K562 (cell line): ENCODE measurements around the gene CACNA2D2. TPM values are rescaled to one million over a fixed set of nuclear protein-coding genes. Genes with fewer than 3 reads are reported as not detected.

Experiments
- ATAC-seq: fragments of 200-7000 bp; cut with Tn5 transposase; 3 replicates; pipeline ENCODE4 v1.9.1; 2020; ENCODE audit warnings: moderate library complexity
- BruUV-seq: library from RNA; stranded (reverse); fragments of 400-500 nt; replicated peaks from 2 replicates; lab custom pipeline; 2021; lab: Mats Ljungman, UMichigan
- CTCF ChIA-PET: fragments of 300-600 bp; formaldehyde crosslinking; extraction: SDS; loops from one replicate; lab custom pipeline; 2021; ENCODE audit warnings: low intra/inter-chr PET ratio; lab: Yijun Ruan, JAX
- POLR2A ChIA-PET: fragments of 300-600, 350-650 bp; sonication (Branson Sonifier 250); formaldehyde crosslinking; extraction: SDS; loops from one replicate; lab custom pipeline; 2021; ENCODE audit warnings: antibody characterized with exemption, inconsistent platforms; lab: Yijun Ruan, JAX
- DNase-seq, 4 experiments: peaks; one replicate each; pipeline versions ENCODE4 v3.0.0 to v3.0.0-alpha.2; 2011 to 2018; ENCODE audit warnings: low spot score in 3 of 4, mixed read lengths in 3 of 4; ENCODE audit errors: extremely low read depth in 1 of 4
- FAIRE-seq: peaks from 2 replicates; lab custom pipeline; 2011; peaks lifted over from hg19 to GRCh38; lab: Jason Lieb, UNC
- H2AFZ ChIP-seq: 2 replicates; pipeline ENCODE4 v1.6.0; 2011; ENCODE audit warnings: low read depth, low read length, control low read depth, inconsistent platforms
- H3K27ac ChIP-seq: fragments of 200-600 bp; 3 replicates; pipeline ENCODE4 v1.8.0; 2011; ENCODE audit warnings: low read depth, mild to moderate bottlenecking, control low read depth, inconsistent platforms, low read length, moderate library complexity, mixed read lengths; ENCODE audit errors: extremely low read depth
- H3K27me3 ChIP-seq, 2 experiments: fragments of 300-600 bp in 1 of 2; 2 replicates in 1 of 2; 3 replicates in 1 of 2; pipeline versions ENCODE4 v1.6.0 to v1.8.0; 2011; ENCODE audit warnings: inconsistent platforms in 2 of 2, low read length in 2 of 2, mild to moderate bottlenecking in 1 of 2, mixed read lengths in 1 of 2, moderate library complexity in 1 of 2; ENCODE audit not compliant: control insufficient read depth in 2 of 2, insufficient read depth in 2 of 2
- H3K36me3 ChIP-seq: fragments of 300-600 bp; 3 replicates; pipeline ENCODE4 v1.8.0; 2011; ENCODE audit warnings: mild to moderate bottlenecking, low read length, inconsistent platforms; ENCODE audit not compliant: control insufficient read depth, insufficient read depth
- H3K4me1 ChIP-seq, 2 experiments: fragments of 200-600 bp in 1 of 2; replicated peaks in 1 of 2; 2 replicates in 1 of 2; 3 replicates in 1 of 2; pipeline versions ENCODE4 v1.5.1 to v1.8.0; 2011; ENCODE audit warnings: inconsistent platforms in 2 of 2, low read length in 2 of 2, mild to moderate bottlenecking in 1 of 2, mixed read lengths in 1 of 2, moderate library complexity in 1 of 2; ENCODE audit not compliant: control insufficient read depth in 2 of 2, insufficient read depth in 2 of 2
- H3K4me2 ChIP-seq: 2 replicates; pipeline ENCODE4 v1.6.1; 2011; ENCODE audit warnings: low read length, control low read depth, inconsistent platforms, mixed read lengths; ENCODE audit not compliant: insufficient read depth
- H3K4me3 ChIP-seq: fragments of 200-600 bp; sonication (generic), shearing (Covaris generic); 2 replicates; pipeline ENCODE4 v1.5.1; 2016; ENCODE audit warnings: control low read depth, inconsistent platforms
- H3K79me2 ChIP-seq: fragments of 200-600 bp; 3 replicates; pipeline ENCODE4 v1.8.0; 2011; ENCODE audit warnings: low read length, inconsistent platforms; ENCODE audit not compliant: control insufficient read depth, insufficient read depth
- H3K9ac ChIP-seq, 2 experiments: 2 replicates each; pipeline versions ENCODE4 v1.6.0 to v1.6.1; 2011; ENCODE audit warnings: low read depth in 2 of 2, low read length in 2 of 2, control low read depth in 1 of 2, inconsistent platforms in 1 of 2, mild to moderate bottlenecking in 1 of 2, mixed read lengths in 1 of 2; ENCODE audit not compliant: insufficient read depth in 1 of 2
- H3K9me1 ChIP-seq: one replicate; pipeline ENCODE4 v1.6.0; 2011; ENCODE audit warnings: inconsistent platforms, mild to moderate bottlenecking, low read length, moderate library complexity; ENCODE audit not compliant: control insufficient read depth, insufficient read depth
- H3K9me3 ChIP-seq: replicated peaks from 2 replicates; pipeline ENCODE4 v1.5.1; 2011; ENCODE audit warnings: low read depth, low read length, inconsistent platforms; ENCODE audit not compliant: control insufficient read depth, insufficient read depth
- H4K20me1 ChIP-seq: replicated peaks from 2 replicates; pipeline ENCODE4 v1.6.1; 2011; ENCODE audit warnings: low read length, inconsistent platforms, mixed read lengths; ENCODE audit not compliant: control insufficient read depth, insufficient read depth
- ARID3A ChIP-seq: IDR thresholded peaks from 2 replicates; pipeline ENCODE4 v1.6.1; 2012; ENCODE audit warnings: low read depth, low read length, improper control_type of control experiment, borderline replicate concordance
- ATF7 ChIP-seq: fragments of 450-650 bp; IDR thresholded peaks from 2 replicates; pipeline ENCODE4 v1.7.1; 2014; ENCODE audit warnings: mild to moderate bottlenecking, moderate library complexity
- HMG20A ChIP-seq: fragments of 450-650 bp; formaldehyde crosslinking; conservative IDR thresholded peaks from 2 replicates; pipeline ENCODE4 v1.4.0; 2020; ENCODE audit warnings: mild to moderate bottlenecking, mixed read lengths
- PML ChIP-seq: IDR thresholded peaks from 2 replicates; pipeline ENCODE4 v1.6.1; 2012; ENCODE audit warnings: low read length, inconsistent platforms
- POLR2H ChIP-seq: IDR thresholded peaks from 2 replicates; pipeline ENCODE4 v1.6.1; 2016; ENCODE audit warnings: missing genetic modification characterization, low read depth, mild to moderate bottlenecking, control low read depth, missing compliant biosample characterization, moderate library complexity
- PYGO2 ChIP-seq: fragments of 450-650 bp; IDR thresholded peaks from 2 replicates; pipeline ENCODE4 v1.6.1; 2016; ENCODE audit warnings: mild to moderate bottlenecking, missing genetic modification characterization, moderate library complexity, missing compliant biosample characterization
- SAP30 ChIP-seq: fragments of 200-600 bp; sonication (generic); IDR thresholded peaks from 2 replicates; pipeline ENCODE4 v1.6.1; 2012; ENCODE audit warnings: borderline replicate concordance, low read depth, mild to moderate bottlenecking, moderate library complexity, low read length, control low read depth, inconsistent platforms; ENCODE audit not compliant: insufficient read depth, poor library complexity, severe bottlenecking
- TGIF2 ChIP-seq: sonication (generic); formaldehyde crosslinking; IDR thresholded peaks from 2 replicates; pipeline ENCODE4 v1.8.1; 2022; ENCODE audit warnings: mild to moderate bottlenecking, missing genetic modification reagents, moderate library complexity
- WGBS: fragments of 100-300 bp; shearing (Covaris generic); methylation state at CpG from one replicate; pipeline ENCODE4 v1.1.6; 2016; ENCODE audit warnings: low coverage, mixed read lengths; ENCODE audit not compliant: insufficient coverage; ENCODE audit errors: missing lambda C conversion rate; 5-methylcytosine and 5-hydroxymethylcytosine counted together
- in situ Hi-C: fragments of 300-500 bp; cut with MboI; formaldehyde crosslinking; loops from 4 replicates; pipeline ENCODE4 v1.15.0; 2018; ENCODE audit warnings: inconsistent platforms, mixed read lengths
- intact Hi-C: fragments of 100-400 bp; cut with micrococcal nuclease; formaldehyde crosslinking; loops from 2 replicates; pipeline ENCODE4 v1.14.2; 2022
- polyA plus RNA-seq, 8 experiments: library from polyadenylated mRNA; depleted of rRNA in 4 of 8; stranded (reverse) in 5 of 8; unstranded in 3 of 8; fragments of >200 nt; fragmentation: Nextera tagmentation in 2 of 8; fragmentation: Illumina TruSeq in 1 of 8; extraction: Ambion mirVana in 2 of 8; extraction: Trizol in 1 of 8; gene quantifications; 2 replicates each; pipeline versions ENCODE4 v1.2.1 to v1.2.3, GENCODE V29; 2011 to 2014; ENCODE audit warnings: inconsistent platforms in 1 of 8, missing spikeins in 1 of 8
- total RNA-seq, 7 experiments: library from RNA; depleted of rRNA in 6 of 7; stranded (reverse); fragments of >200 nt in 6 of 7; fragmentation: Illumina TruSeq in 2 of 7; extraction: Trizol in 2 of 7; gene quantifications; 2 replicates each; pipeline versions ENCODE4 v1.2.1 to v1.2.3, GENCODE V29; 2011 to 2021; ENCODE audit warnings: low replicate concordance in 1 of 7
- TF ChIP-seq, protein P1 (sequence below): fragments of 450-650 bp; formaldehyde crosslinking; IDR thresholded peaks from 2 replicates; pipeline ENCODE4 v1.4.0; 2020; ENCODE audit warnings: mild to moderate bottlenecking, moderate library complexity
- TF ChIP-seq, protein P2 (sequence below): fragments of 450-650 bp; formaldehyde crosslinking; IDR thresholded peaks from 2 replicates; pipeline ENCODE4 v1.4.0; 2020; ENCODE audit warnings: mild to moderate bottlenecking, moderate library complexity
- TF ChIP-seq, protein P3 (sequence below): fragments of 450-650 bp; IDR thresholded peaks from 2 replicates; pipeline ENCODE4 v1.7.1; 2018; ENCODE audit warnings: mild to moderate bottlenecking, low read depth; ENCODE audit not compliant: partially characterized antibody

CACNA2D2 gene
- total and polyA plus RNA-seq, 9 of the 15 experiments (the other 6 are each of a cell fraction or from before 2014, with no cell fraction given), result 0.11 to 0.58 (median 0.36) TPM; not detected in 2

DNA sequence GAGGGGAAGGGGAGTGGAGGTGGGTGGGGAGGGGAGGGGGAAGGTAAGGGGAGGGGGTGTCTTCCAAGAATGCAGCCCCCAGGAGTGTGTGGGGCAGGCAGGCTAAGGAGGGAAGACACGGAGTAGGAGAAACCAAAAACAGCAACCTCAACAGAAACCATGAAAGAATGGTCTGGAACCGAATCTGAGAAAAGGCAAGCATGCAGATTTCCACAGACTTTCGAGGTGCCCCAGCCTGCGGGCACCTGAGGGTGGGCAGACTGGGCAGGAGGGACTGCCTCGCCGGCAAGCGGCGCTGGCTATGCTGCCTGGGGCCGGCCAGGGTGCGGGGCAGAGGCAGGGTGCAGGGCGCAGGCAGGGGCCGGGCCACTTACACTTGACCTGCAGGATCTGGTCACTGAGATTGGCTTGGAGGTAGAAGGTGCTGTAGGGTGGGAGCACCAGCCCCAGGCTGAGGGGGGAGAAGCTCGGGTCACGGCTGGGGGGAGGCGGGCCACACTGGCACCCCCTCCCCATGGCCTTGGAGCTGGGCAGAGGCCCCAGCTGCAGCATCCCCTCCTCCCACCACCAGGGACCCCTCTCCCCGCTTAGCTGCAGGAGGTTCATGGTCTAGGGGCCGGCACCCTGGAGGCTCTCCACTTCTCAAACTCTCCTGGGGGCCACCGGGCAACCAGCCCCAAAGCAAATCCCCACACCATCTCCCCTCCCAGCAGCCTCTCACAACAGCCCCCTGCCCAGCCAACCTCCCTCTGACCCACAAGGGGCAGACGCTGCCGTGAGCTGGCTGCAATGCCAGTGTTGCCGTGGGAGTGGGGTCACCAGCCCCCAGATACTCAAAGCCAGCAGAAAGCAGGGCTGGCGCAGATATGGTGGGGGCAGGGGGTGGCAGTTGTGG is 128.8 kb downstream of the CACNA2D2 start:
- intact Hi-C loops, result loop anchor here (5.0 kb wide), 1 partner anchor 168 kb away; no protein-coding TSS in a partner anchor
- H3K4me2 ChIP-seq, result no peak overlapping the region
- in situ Hi-C loops, result no loop called here
- no peaks in the 10 kb centered on the region for H3K36me3 ChIP-seq
- H3K9me1 ChIP-seq, result no peaks in the 10 kb centered on the region
- no peak overlapping the region for H3K27ac ChIP-seq
- H2AFZ ChIP-seq, result no peak overlapping the region
- CTCF ChIA-PET, result interaction anchor here (1.9 kb wide), 1 partner anchor 14 kb away, joined by 4 read pairs; no protein-coding TSS in a partner anchor
- FAIRE-seq (no peak), ATAC-seq (no peak), DNase-seq (no peak)
- no peaks in the 10 kb centered on the region for H3K79me2 ChIP-seq
- TF ChIP-seq ATF7 (no peak), ARID3A (no peak), PYGO2 (no peak), HMG20A (CRISPR knock-in tag) (no peak), TGIF2 (CRISPR knock-in tag) (no peak), SAP30 (no peak), POLR2H (tag) (no peak), PML (no peak)
- TF ChIP-seq, protein P1, sequence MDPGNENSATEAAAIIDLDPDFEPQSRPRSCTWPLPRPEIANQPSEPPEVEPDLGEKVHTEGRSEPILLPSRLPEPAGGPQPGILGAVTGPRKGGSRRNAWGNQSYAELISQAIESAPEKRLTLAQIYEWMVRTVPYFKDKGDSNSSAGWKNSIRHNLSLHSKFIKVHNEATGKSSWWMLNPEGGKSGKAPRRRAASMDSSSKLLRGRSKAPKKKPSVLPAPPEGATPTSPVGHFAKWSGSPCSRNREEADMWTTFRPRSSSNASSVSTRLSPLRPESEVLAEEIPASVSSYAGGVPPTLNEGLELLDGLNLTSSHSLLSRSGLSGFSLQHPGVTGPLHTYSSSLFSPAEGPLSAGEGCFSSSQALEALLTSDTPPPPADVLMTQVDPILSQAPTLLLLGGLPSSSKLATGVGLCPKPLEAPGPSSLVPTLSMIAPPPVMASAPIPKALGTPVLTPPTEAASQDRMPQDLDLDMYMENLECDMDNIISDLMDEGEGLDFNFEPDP (CRISPR knock-in tag), result no peak
- TF ChIP-seq, protein P2, sequence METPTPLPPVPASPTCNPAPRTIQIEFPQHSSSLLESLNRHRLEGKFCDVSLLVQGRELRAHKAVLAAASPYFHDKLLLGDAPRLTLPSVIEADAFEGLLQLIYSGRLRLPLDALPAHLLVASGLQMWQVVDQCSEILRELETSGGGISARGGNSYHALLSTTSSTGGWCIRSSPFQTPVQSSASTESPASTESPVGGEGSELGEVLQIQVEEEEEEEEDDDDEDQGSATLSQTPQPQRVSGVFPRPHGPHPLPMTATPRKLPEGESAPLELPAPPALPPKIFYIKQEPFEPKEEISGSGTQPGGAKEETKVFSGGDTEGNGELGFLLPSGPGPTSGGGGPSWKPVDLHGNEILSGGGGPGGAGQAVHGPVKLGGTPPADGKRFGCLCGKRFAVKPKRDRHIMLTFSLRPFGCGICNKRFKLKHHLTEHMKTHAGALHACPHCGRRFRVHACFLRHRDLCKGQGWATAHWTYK (CRISPR knock-in tag), result no peak
- TF ChIP-seq, protein P3, sequence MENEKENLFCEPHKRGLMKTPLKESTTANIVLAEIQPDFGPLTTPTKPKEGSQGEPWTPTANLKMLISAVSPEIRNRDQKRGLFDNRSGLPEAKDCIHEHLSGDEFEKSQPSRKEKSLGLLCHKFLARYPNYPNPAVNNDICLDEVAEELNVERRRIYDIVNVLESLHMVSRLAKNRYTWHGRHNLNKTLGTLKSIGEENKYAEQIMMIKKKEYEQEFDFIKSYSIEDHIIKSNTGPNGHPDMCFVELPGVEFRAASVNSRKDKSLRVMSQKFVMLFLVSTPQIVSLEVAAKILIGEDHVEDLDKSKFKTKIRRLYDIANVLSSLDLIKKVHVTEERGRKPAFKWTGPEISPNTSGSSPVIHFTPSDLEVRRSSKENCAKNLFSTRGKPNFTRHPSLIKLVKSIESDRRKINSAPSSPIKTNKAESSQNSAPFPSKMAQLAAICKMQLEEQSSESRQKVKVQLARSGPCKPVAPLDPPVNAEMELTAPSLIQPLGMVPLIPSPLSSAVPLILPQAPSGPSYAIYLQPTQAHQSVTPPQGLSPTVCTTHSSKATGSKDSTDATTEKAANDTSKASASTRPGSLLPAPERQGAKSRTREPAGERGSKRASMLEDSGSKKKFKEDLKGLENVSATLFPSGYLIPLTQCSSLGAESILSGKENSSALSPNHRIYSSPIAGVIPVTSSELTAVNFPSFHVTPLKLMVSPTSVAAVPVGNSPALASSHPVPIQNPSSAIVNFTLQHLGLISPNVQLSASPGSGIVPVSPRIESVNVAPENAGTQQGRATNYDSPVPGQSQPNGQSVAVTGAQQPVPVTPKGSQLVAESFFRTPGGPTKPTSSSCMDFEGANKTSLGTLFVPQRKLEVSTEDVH, result no peak
- 4% methylated on average over 14 of the region's 22 CpGs for WGBS
- no peaks in the 10 kb centered on the region for H4K20me1 ChIP-seq
- H3K4me3 ChIP-seq, result no peak overlapping the region
- BruUV-seq, result no TSS peak
- H3K9ac ChIP-seq, result peak overlapping the region in 1 of 2 experiments; percentile 17; a peak in 1 of 4 replicates
- peaks cover 0 to 2% of the 10 kb centered on the region in 2 experiments; a peak in 1 of 5 replicates for H3K27me3 ChIP-seq
- POLR2A ChIA-PET, result no interaction called here
- peaks cover 13 to 46% of the 10 kb centered on the region in 2 experiments; a peak in 4 of 5 replicates for H3K4me1 ChIP-seq
- H3K9me3 ChIP-seq, result no peaks in the 10 kb centered on the region
